A549 treated with AZD9567 at 1 μM for 4 hours (cell line): ENCODE data around the gene MDN1. TPM values are rescaled to one million over a fixed set of nuclear protein-coding genes. Genes with fewer than 3 reads are reported as not detected.

Experiments
- total RNA-seq: library from RNA; stranded (reverse); fragments of 200-300 nt; extraction: Qiagen RNA extraction; gene quantifications from 5 replicates; pipeline ENCODE4 v1.2.3, GENCODE V29; 2022; ENCODE audit not compliant: insufficient read depth

Gene MDN1, protein sequence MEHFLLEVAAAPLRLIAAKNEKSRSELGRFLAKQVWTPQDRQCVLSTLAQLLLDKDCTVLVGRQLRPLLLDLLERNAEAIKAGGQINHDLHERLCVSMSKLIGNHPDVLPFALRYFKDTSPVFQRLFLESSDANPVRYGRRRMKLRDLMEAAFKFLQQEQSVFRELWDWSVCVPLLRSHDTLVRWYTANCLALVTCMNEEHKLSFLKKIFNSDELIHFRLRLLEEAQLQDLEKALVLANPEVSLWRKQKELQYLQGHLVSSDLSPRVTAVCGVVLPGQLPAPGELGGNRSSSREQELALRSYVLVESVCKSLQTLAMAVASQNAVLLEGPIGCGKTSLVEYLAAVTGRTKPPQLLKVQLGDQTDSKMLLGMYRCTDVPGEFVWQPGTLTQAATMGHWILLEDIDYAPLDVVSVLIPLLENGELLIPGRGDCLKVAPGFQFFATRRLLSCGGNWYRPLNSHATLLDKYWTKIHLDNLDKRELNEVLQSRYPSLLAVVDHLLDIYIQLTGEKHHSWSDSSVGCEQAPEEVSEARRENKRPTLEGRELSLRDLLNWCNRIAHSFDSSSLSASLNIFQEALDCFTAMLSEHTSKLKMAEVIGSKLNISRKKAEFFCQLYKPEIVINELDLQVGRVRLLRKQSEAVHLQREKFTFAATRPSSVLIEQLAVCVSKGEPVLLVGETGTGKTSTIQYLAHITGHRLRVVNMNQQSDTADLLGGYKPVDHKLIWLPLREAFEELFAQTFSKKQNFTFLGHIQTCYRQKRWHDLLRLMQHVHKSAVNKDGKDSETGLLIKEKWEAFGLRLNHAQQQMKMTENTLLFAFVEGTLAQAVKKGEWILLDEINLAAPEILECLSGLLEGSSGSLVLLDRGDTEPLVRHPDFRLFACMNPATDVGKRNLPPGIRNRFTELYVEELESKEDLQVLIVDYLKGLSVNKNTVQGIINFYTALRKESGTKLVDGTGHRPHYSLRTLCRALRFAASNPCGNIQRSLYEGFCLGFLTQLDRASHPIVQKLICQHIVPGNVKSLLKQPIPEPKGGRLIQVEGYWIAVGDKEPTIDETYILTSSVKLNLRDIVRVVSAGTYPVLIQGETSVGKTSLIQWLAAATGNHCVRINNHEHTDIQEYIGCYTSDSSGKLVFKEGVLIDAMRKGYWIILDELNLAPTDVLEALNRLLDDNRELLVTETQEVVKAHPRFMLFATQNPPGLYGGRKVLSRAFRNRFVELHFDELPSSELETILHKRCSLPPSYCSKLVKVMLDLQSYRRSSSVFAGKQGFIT (N-terminal part only)
- total RNA-seq, result 12.2 to 13.6 TPM (median 12.8 TPM) in 5 replicates

DNA sequence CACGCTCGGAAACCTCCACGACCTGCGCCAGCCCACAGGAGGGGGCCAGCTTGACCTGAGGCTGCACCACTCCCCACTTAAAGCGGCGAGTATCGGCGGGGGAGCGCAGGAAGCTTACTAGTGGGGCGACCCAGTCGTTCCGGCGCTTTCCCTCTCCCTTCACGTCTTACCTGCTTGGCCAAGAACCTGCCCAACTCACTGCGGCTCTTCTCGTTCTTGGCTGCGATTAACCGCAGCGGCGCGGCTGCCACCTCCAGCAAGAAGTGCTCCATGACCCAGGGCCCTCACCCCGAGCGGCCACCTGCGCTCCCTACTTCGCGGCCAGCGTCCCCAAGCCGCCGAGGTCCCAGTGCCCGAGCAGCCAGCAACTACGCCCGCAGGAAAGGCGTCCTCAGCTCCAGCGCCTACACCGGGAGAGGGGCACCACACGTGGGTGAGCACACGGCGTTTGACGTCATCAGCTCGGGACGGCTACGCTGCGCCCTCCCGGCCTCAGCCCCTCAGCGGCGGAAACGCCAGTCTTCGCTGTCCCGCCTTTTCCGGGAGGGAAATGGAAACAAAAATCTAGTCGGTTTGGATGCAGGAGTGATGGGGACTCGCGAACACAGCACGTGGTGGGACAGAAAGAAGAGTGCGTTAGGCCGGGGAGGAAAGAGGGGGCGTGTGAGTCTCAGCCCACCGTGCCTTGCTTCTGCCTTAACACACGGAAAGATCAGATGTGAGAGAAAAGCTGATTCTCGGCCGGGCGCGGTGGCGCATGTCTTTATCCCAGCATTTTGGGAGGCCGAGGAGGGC lies at the start of gene MDN1:
Gene MDN1, minus strand, starts transcription at position 459 of the 795 bp plus-strand sequence. Its CDS starts 187 bp downstream, at position 272.

DNA sequence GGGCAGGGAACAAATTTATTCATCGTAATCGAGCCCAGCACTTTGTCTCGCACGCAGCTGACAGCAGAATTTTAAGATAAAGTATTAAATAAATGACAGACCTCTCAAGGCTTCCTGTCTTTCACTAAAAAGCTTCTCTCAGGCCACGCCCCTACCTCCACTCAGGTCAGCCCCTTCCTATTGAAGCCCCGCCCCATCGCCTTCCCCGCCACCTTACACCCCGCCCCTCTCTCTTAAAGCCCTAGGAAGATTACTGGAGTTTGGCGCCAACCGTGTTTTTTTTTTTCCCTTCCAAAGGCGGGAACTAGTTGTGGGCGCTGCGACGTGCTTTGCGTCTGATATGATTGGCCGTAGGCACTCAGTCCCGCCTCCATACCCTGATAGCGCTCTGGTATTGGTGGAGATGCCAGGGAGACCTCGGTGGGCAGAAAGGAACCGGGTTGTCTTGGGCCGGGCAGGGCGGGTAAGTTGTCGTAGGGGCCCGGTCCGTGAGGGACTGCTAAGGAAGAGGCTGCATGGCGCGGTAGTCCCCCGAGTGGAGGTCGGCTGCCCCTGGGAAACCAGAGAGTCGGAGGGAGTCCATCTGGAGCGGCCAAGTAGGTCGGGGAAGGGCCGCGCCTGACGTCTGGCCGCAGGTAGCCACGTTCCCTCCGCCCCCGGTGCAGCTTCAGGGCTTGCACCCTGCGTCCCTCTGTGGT lies 10.0 kb upstream of the MDN1 start, which contains the start of gene CASP8AP2:
Gene CASP8AP2, plus strand, starts transcription at position 409 of the 698 bp plus-strand sequence.

DNA sequence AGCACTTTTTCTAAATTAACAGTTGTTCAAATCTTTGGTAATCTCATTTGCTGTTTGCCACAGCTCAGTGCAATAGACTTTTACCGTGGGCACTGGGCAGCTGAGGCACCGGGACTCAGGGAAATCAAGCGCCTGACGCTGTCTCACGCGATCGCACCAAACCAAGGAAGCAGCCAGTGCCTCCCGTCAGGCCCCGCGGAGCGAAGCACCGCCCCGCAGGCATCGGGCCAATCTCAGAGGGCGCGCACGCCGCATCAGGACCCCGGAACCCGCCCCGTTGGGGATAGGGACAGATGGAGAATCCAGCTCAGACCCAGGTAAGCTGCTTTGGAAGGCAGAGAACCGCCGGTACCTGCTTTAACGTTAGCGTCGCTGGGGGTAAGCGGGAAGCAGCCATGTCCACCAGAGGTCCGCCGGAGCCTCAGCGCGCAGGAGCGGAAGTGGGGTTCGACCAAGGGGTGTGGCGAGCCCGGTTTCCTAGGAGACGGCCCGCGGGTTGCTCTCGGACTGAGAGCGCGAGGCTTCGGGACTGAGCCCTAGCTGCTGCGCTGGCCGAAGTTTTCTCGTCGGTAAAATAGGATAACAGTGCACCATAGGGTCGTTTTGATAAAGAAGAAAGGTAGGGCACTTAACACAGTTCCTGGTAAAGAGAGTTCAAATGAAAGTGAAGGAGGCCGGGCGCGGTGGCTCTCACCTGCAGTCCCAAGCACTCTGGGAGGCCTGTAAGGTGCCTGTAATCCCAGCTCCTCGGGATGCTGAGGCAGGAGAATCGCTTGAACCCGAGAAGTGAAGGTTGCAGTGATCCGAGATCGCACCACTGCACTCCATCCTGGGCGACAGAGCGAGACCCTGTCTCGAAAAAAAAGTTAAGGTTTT lies 181.0 kb downstream of the MDN1 start, which contains the start of gene LYRM2:
Gene LYRM2, minus strand, starts transcription at position 428 of the 876 bp plus-strand sequence. Its CDS starts 31 bp downstream, at position 397.

Other genes starting within 250 kb of the MDN1 start
- gene LYRM2, start 181.0 kb downstream of the MDN1 start, total RNA-seq, result 27.5 to 37.9 TPM (median 30.5 TPM) in 5 replicates
- 4.9 to 9.6 TPM (median 7.0 TPM) in 5 replicates for gene CASP8AP2, start 10.1 kb upstream of the MDN1 start, total RNA-seq
- gene GJA10, start 74.7 kb upstream of the MDN1 start, total RNA-seq, result not detected in 5 replicates